Measurements from ENCODE around the gene GXYLT2.

DNA sequence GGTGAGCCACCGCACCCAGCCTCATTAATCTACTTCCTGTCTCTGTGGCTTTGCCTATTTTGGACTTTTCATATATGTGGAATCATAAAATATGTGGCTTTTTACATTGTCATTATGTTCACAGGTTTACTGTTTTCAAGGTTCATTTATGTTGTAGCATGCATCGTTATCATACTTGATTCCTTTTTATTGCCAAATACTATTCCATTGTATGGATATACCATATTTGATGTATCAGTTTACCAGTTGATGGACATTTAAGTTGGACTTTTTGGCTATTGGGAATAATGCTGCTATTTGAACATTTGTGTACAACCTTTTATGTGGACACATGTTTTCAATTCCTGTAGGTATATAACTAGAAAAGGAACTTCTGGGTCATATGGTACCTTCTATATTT lies 14.0 kb downstream of the GXYLT2 start:
- TF ChIP-seq POLR2A (IDR thresholded peaks at IDR 0.05) (no peak), POLR2AphosphoS5 (IDR thresholded peaks at IDR 0.05) (no peak)
- TF ChIP-seq, protein P1, sequence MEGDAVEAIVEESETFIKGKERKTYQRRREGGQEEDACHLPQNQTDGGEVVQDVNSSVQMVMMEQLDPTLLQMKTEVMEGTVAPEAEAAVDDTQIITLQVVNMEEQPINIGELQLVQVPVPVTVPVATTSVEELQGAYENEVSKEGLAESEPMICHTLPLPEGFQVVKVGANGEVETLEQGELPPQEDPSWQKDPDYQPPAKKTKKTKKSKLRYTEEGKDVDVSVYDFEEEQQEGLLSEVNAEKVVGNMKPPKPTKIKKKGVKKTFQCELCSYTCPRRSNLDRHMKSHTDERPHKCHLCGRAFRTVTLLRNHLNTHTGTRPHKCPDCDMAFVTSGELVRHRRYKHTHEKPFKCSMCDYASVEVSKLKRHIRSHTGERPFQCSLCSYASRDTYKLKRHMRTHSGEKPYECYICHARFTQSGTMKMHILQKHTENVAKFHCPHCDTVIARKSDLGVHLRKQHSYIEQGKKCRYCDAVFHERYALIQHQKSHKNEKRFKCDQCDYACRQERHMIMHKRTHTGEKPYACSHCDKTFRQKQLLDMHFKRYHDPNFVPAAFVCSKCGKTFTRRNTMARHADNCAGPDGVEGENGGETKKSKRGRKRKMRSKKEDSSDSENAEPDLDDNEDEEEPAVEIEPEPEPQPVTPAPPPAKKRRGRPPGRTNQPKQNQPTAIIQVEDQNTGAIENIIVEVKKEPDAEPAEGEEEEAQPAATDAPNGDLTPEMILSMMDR (IDR thresholded peaks at IDR 0.05): no peak

All from prostate gland (tissue), 2 donors.